MCF 10A (cell line): Measurements from ENCODE around the gene RBM24. TPM values are rescaled to one million over a fixed set of nuclear protein-coding genes. Genes with fewer than 3 reads are reported as not detected.

ENCODE experiments used
- BruUV-seq: library from RNA; stranded (reverse); fragments of 400-500 nt; replicated peaks from 2 replicates; lab custom pipeline; 2021; lab: Mats Ljungman, UMichigan
- CTCF ChIA-PET: fragments of 300-600 bp; sonication (Branson Sonifier 250); formaldehyde crosslinking; extraction: SDS; loops from one replicate; lab custom pipeline; 2021; ENCODE audit warnings: antibody characterized with exemption, inconsistent platforms; lab: Yijun Ruan, JAX
- POLR2A ChIA-PET: fragments of 300-600, 350-650 bp; sonication (Branson Sonifier 250); formaldehyde crosslinking; extraction: SDS; loops from one replicate; lab custom pipeline; 2020; ENCODE audit warnings: antibody characterized with exemption, inconsistent platforms; lab: Yijun Ruan, JAX
- DNase-seq: peaks from one replicate; pipeline ENCODE4 v3.0.0-alpha.2; 2018; ENCODE audit not compliant: unreplicated experiment
- H3K27ac Mint-ChIP-seq: one replicate; pipeline ENCODE4 v1.8.0; 2022; ENCODE audit warnings: mild to moderate bottlenecking, low read depth, mixed read lengths; ENCODE audit not compliant: unreplicated experiment
- H3K27me3 Mint-ChIP-seq: one replicate; pipeline ENCODE4 v1.8.0; 2022; ENCODE audit warnings: mixed read lengths; ENCODE audit not compliant: insufficient read depth, unreplicated experiment
- H3K36me3 Mint-ChIP-seq: one replicate; pipeline ENCODE4 v1.8.0; 2022; ENCODE audit warnings: mild to moderate bottlenecking, moderate library complexity, mixed read lengths; ENCODE audit not compliant: insufficient read depth, unreplicated experiment
- H3K4me1 Mint-ChIP-seq: one replicate; pipeline ENCODE4 v1.8.0; 2022; ENCODE audit warnings: mixed read lengths; ENCODE audit not compliant: insufficient read depth, unreplicated experiment
- H3K4me3 Mint-ChIP-seq: one replicate; pipeline ENCODE4 v1.8.0; 2022; ENCODE audit warnings: mild to moderate bottlenecking, moderate library complexity, mixed read lengths; ENCODE audit not compliant: unreplicated experiment
- H3K9me3 Mint-ChIP-seq: one replicate; pipeline ENCODE4 v1.8.0; 2022; ENCODE audit warnings: mixed read lengths; ENCODE audit not compliant: unreplicated experiment
- CTCF ChIP-seq: fragments of 200-600 bp; IDR thresholded peaks from one replicate; pipeline ENCODE4 v1.8.0; 2022; ENCODE audit warnings: antibody characterized with exemption, mild to moderate bottlenecking; ENCODE audit not compliant: unreplicated experiment
- intact Hi-C: fragments of 100-400 bp; cut with micrococcal nuclease; formaldehyde crosslinking; loops from 2 replicates; pipeline ENCODE4 v1.14.1; 2022
- total RNA-seq: library from RNA; stranded (reverse); gene quantifications from 2 replicates; pipeline ENCODE4 v1.2.3, GENCODE V29; 2022

RBM24 gene
- total RNA-seq, 1 experiment from 2014 or later = not detected

GRCh38 chr6:17278289-17279063, 2.7 kb upstream of the RBM24 start:
- Mint-ChIP-seq H3K9me3 (no peaks in the 10 kb centered on the region), H3K36me3 (no peaks in the 10 kb centered on the region), H3K27me3 (no peaks in the 10 kb centered on the region), H3K4me3 (no peak overlapping the region), H3K27ac (peak overlapping the region; percentile 5), H3K4me1 (peaks cover 16% of the 10 kb centered on the region)
- no TSS peak for BruUV-seq
- CTCF ChIA-PET = interaction anchor here (0.7 kb wide), 1 partner anchor 366 kb away, joined by 3 read pairs; no protein-coding TSS in a partner anchor
- DNase-seq = peak; percentile 34
- TF ChIP-seq CTCF = no peak
- intact Hi-C loops = no loop called here
- POLR2A ChIA-PET = no interaction called here

DNA sequence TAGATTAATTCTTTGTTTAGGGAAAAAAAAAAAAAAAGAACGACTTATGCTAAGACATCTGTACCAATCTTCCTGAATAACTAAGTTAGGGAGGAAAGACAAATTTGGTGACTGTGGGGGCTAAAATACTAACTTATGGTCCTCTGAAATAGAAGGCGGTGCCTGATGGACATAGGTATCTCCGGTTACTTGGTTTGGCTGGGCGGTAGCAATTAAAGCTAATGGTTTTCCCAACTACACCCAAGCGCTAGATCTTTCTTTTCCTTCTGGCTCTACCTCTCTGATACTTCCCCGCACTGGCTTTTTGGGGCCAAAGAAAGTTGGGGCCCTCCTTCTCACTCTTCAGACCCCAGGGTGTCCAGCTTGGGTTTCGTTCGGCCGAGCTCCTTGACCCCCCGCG, 1.0 kb upstream of the RBM24 start:
- H3K9me3 Mint-ChIP-seq = no peaks in the 10 kb centered on the region
- intact Hi-C loops = loop anchor here (5.0 kb wide), 2 partner anchors 112 to 302 kb away; partner anchors contain the start of gene CAP2

GRCh38 chr6:17280552-17281090, 540 bp upstream of the RBM24 start:
- Mint-ChIP-seq H3K27ac (no peak overlapping the region), H3K27me3 (no peaks in the 10 kb centered on the region), H3K4me1 (peaks cover 16% of the 10 kb centered on the region), H3K9me3 (no peaks in the 10 kb centered on the region), H3K36me3 (no peaks in the 10 kb centered on the region), H3K4me3 (peak overlapping the region; percentile 76)
- CTCF ChIA-PET = interaction anchor here (0.6 kb wide), 1 partner anchor 21 kb away, joined by 3 read pairs; no protein-coding TSS in a partner anchor
- TF ChIP-seq CTCF = no peak
- BruUV-seq = no TSS peak
- intact Hi-C loops = loop anchor here (5.0 kb wide), 2 partner anchors 112 to 302 kb away; partner anchors contain the start of gene CAP2
- POLR2A ChIA-PET = no interaction called here
- DNase-seq = no peak

More for the DNA sequence above, 1.0 kb upstream of the RBM24 start:
- no peaks in the 10 kb centered on the region for H3K36me3 Mint-ChIP-seq
- H3K4me3 Mint-ChIP-seq = no peak overlapping the region
- no TSS peak for BruUV-seq
- peaks cover 16% of the 10 kb centered on the region for H3K4me1 Mint-ChIP-seq
- CTCF ChIA-PET = no interaction called here
- H3K27me3 Mint-ChIP-seq = no peaks in the 10 kb centered on the region
- TF ChIP-seq CTCF = no peak
- POLR2A ChIA-PET = no interaction called here
- DNase-seq = no peak
- H3K27ac Mint-ChIP-seq = no peak overlapping the region
